Thyroid gland (tissue), 4 donors: Measurements from ENCODE around the gene GALNT17. TPM values are rescaled to one million over a fixed set of nuclear protein-coding genes. Genes with fewer than 3 reads are reported as not detected.

Experiments
- DNase-seq, 2 donors: peaks; one replicate each; pipeline ENCODE4 v3.0.0-alpha.2; 2019
- H3K27ac ChIP-seq, 3 donors: fragments of 200-600 bp; sonication (generic); 1 replicate in 2 of 3; 2 replicates in 1 of 3; pipeline ENCODE4 v1.5.1; 2016 to 2019; ENCODE audit warnings: mild to moderate bottlenecking in 1 of 3, moderate library complexity in 1 of 3
- H3K27me3 ChIP-seq: fragments of 200-600 bp; sonication (generic); one replicate; pipeline ENCODE4 v1.5.1; 2019
- H3K36me3 ChIP-seq, 2 donors: fragments of 200-600 bp; sonication (generic); one replicate each; pipeline ENCODE4 v1.5.1; 2016 to 2019
- H3K4me1 ChIP-seq, 2 donors: fragments of 200-600 bp; sonication (generic); one replicate each; pipeline ENCODE4 v1.5.1; 2017 to 2019
- H3K4me3 ChIP-seq, 3 donors: fragments of 200-600 bp; sonication (generic); replicated peaks in 1 of 3; 1 replicate in 2 of 3; 2 replicates in 1 of 3; pipeline ENCODE4 v1.5.1; 2016; ENCODE audit warnings: mild to moderate bottlenecking in 1 of 3
- H3K9me3 ChIP-seq: fragments of 200-600 bp; sonication (generic); one replicate; pipeline ENCODE4 v1.5.1; 2017
- CTCF ChIP-seq, 6 experiments: fragments of 200-600 bp in 3 of 6; fragments of 450-650 bp in 3 of 6; sonication (generic) in 3 of 6; IDR thresholded peaks; one replicate each; pipeline ENCODE4 v1.5.1; 2016 to 2019; ENCODE audit warnings: antibody characterized with exemption in 6 of 6, mild to moderate bottlenecking in 2 of 6, inconsistent platforms in 1 of 6, moderate library complexity in 1 of 6
- POLR2A ChIP-seq, 2 donors: fragments of 450-650 bp; IDR thresholded peaks; one replicate each; pipeline ENCODE4 v1.6.1; 2017; ENCODE audit warnings: antibody characterized with exemption in 2 of 2, mild to moderate bottlenecking in 2 of 2, moderate library complexity in 1 of 2
- WGBS, 2 donors: methylation state at CpG; one replicate each; pipeline ENCODE4 v1.1.5; 2017; 5-methylcytosine and 5-hydroxymethylcytosine counted together
- intact Hi-C: fragments of 100-400 bp; cut with DNase I; formaldehyde crosslinking; loops from one replicate; pipeline ENCODE4 v1.15.1; 2023
- total RNA-seq, 4 donors: library from RNA; depleted of rRNA; stranded (reverse); fragments of >200 nt; gene quantifications; one replicate each; pipeline ENCODE4 v1.2.3, GENCODE V29; 2016

GALNT17 gene
- total RNA-seq, 4 donors from 2014 or later = 5.8 to 63.8 (median 37.1) TPM

DNA sequence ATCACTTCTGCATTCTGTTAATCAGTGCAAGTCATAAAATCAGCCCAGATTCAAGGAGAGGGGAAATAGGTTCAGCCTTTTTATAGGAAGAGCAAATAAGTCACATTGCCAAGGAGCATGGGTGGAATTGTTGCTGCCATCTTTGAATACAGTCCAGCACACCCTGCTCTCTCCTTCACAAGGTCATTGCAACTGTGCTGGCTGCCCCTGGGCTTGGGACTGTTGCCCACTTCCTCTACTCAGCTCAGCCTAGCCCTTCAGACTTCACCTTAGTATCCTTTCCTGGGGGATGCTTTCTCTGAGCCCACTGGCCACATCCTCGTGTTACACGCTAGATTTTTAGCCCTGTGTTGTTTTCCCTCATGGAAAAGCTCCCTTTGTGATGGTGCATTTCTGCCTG lies 527.7 kb downstream of the GALNT17 start:
- DNase-seq = no peak
- H3K9me3 ChIP-seq = no peaks in the 10 kb centered on the region
- intact Hi-C loops = no loop called here
- no peak overlapping the region for H3K27ac ChIP-seq
- no peaks in the 10 kb centered on the region for H3K4me1 ChIP-seq
- WGBS, 2 donors = 94 to 95% methylated on average over 2 of the region's 2 CpGs
- TF ChIP-seq POLR2A (IDR thresholded peaks at IDR 0.05) (no peak), CTCF (IDR thresholded peaks at IDR 0.05) (no peak)
- no peaks in the 10 kb centered on the region for H3K27me3 ChIP-seq
- H3K4me3 ChIP-seq = no peak overlapping the region
- no peaks in the 10 kb centered on the region for H3K36me3 ChIP-seq

GRCh38 chr7:71661671-71662224 lies 529.8 kb downstream of the GALNT17 start:
- Histone ChIP-seq H3K9me3 (no peaks in the 10 kb centered on the region), H3K36me3 (no peaks in the 10 kb centered on the region), H3K4me1 (no peaks in the 10 kb centered on the region), H3K4me3 (no peak overlapping the region), H3K27ac (no peak overlapping the region), H3K27me3 (no peaks in the 10 kb centered on the region)
- WGBS, 2 donors = 93 to 100% methylated on average over 1 of the region's 1 CpG
- no peak for DNase-seq
- intact Hi-C loops = no loop called here
- TF ChIP-seq POLR2A (IDR thresholded peaks at IDR 0.05) (no peak), CTCF (IDR thresholded peaks at IDR 0.05) (no peak)

GRCh38 chr7:71665716-71666115 lies 533.8 kb downstream of the GALNT17 start:
- TF ChIP-seq POLR2A (IDR thresholded peaks at IDR 0.05) = no peak
- TF ChIP-seq CTCF (IDR thresholded peaks at IDR 0.05) = no peak
- WGBS, 2 donors = 94 to 99% methylated on average over 3 of the region's 3 CpGs
- no peak overlapping the region for H3K4me3 ChIP-seq
- no peak overlapping the region for H3K27ac ChIP-seq
- no peaks in the 10 kb centered on the region for H3K27me3 ChIP-seq
- H3K9me3 ChIP-seq = no peaks in the 10 kb centered on the region
- no peaks in the 10 kb centered on the region for H3K36me3 ChIP-seq
- no peaks in the 10 kb centered on the region for H3K4me1 ChIP-seq
- DNase-seq = no peak
- intact Hi-C loops = no loop called here

GRCh38 chr7:71668572-71668971 lies 536.6 kb downstream of the GALNT17 start:
- H3K27me3 ChIP-seq = no peaks in the 10 kb centered on the region
- H3K36me3 ChIP-seq = no peaks in the 10 kb centered on the region
- intact Hi-C loops = no loop called here
- no peaks in the 10 kb centered on the region for H3K4me1 ChIP-seq
- no peak overlapping the region for H3K27ac ChIP-seq
- 92 to 96% methylated on average over 1 of the region's 1 CpG for WGBS, 2 donors
- TF ChIP-seq POLR2A (IDR thresholded peaks at IDR 0.05) (no peak), CTCF (IDR thresholded peaks at IDR 0.05) (no peak)
- H3K9me3 ChIP-seq = no peaks in the 10 kb centered on the region
- DNase-seq = no peak
- H3K4me3 ChIP-seq = no peak overlapping the region

GRCh38 chr7:71679480-71679879 lies 547.5 kb downstream of the GALNT17 start:
- no peak overlapping the region for H3K27ac ChIP-seq
- TF ChIP-seq POLR2A (IDR thresholded peaks at IDR 0.05) (no peak), CTCF (IDR thresholded peaks at IDR 0.05) (no peak)
- H3K4me3 ChIP-seq = no peak overlapping the region
- H3K36me3 ChIP-seq = no peaks in the 10 kb centered on the region
- WGBS, 2 donors = 72 to 78% methylated on average over 8 of the region's 8 CpGs
- DNase-seq = no peak
- H3K27me3 ChIP-seq = no peaks in the 10 kb centered on the region
- no peaks in the 10 kb centered on the region for H3K9me3 ChIP-seq
- intact Hi-C loops = no loop called here
- H3K4me1 ChIP-seq = no peaks in the 10 kb centered on the region
